ENCODE results near the gene LY86.

LY86 gene

GRCh38 chr6:6635291-6635690 lies 46.8 kb downstream of the LY86 start:
- WGBS (ENCODE audit: insufficient coverage, insufficient read length) = no CpG with 5 or more reads among the region's 2 CpGs
- no peak for DNase-seq (ENCODE audit: low read depth, low spot score)
- Histone ChIP-seq H3K36me3 (ENCODE audit: control insufficient read depth, insufficient read depth, low read length) (no peaks in the 10 kb centered on the region), H3K9me3 (ENCODE audit: control insufficient read depth, insufficient read depth, low read length) (no peaks in the 10 kb centered on the region), H3K27ac (ENCODE audit: low read length) (no peak overlapping the region), H3K4me1 (ENCODE audit: control insufficient read depth, insufficient read depth, low read length) (peaks cover 3% of the 10 kb centered on the region), H3K4me3 (ENCODE audit: low read length) (no peak overlapping the region), H3K27me3 (ENCODE audit: control insufficient read depth, insufficient read depth, low read length) (no peaks in the 10 kb centered on the region)

- Histone ChIP-seq H3K9me3 (ENCODE audit: control insufficient read depth, insufficient read depth, low read length) (no peaks in the 10 kb centered on the region), H3K27ac (ENCODE audit: low read length) (no peak overlapping the region), H3K27me3 (ENCODE audit: control insufficient read depth, insufficient read depth, low read length) (no peaks in the 10 kb centered on the region), H3K36me3 (ENCODE audit: control insufficient read depth, insufficient read depth, low read length) (no peaks in the 10 kb centered on the region), H3K4me1 (ENCODE audit: control insufficient read depth, insufficient read depth, low read length) (peaks cover 3% of the 10 kb centered on the region), H3K4me3 (ENCODE audit: low read length) (no peak overlapping the region)
- DNase-seq (ENCODE audit: low read depth, low spot score) = no peak
- WGBS (ENCODE audit: insufficient coverage, insufficient read length) = no CpG with 5 or more reads among the region's 3 CpGs
These were observed 47.3 kb downstream of the LY86 start for GRCh38 chr6:6635869-6636268.

DNA sequence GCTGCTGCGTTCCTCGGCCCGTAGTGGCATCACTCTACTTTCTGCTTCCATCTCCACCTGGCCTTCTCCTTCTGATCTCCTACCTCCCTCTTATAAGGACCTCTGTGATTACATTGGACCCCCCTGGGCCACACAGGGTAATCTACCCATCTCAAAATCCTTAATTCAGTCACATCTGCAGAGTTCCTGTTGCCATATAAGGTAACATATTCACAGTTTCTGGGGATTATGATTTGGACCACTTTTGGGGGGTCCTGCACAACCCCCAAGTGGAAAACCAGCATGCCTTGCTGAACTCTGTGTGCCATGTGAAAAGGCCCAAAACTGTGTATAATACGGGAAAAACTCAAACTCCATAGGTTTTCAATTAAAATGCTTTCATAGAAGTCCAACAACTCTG lies 51.1 kb downstream of the LY86 start:
- no peaks in the 10 kb centered on the region for H3K9me3 ChIP-seq (ENCODE audit: control insufficient read depth, insufficient read depth, low read length)
- H3K4me1 ChIP-seq (ENCODE audit: control insufficient read depth, insufficient read depth, low read length) = peaks cover 3% of the 10 kb centered on the region
- no peaks in the 10 kb centered on the region for H3K36me3 ChIP-seq (ENCODE audit: control insufficient read depth, insufficient read depth, low read length)
- no peak overlapping the region for H3K27ac ChIP-seq (ENCODE audit: low read length)
- DNase-seq (ENCODE audit: low read depth, low spot score) = no peak
- no peaks in the 10 kb centered on the region for H3K27me3 ChIP-seq (ENCODE audit: control insufficient read depth, insufficient read depth, low read length)
- whole genome bisulfite sequencing (ENCODE audit: insufficient coverage, insufficient read length) = no CpG with 5 or more reads among the region's 4 CpGs
- no peak overlapping the region for H3K4me3 ChIP-seq (ENCODE audit: low read length)

GRCh38 chr6:6640926-6641325 lies 52.4 kb downstream of the LY86 start:
- WGBS (ENCODE audit: insufficient coverage, insufficient read length) = no CpG with 5 or more reads among the region's 4 CpGs
- H3K4me3 ChIP-seq (ENCODE audit: low read length) = no peak overlapping the region
- no peak for DNase-seq (ENCODE audit: low read depth, low spot score)
- H3K27ac ChIP-seq (ENCODE audit: low read length) = no peak overlapping the region
- H3K9me3 ChIP-seq (ENCODE audit: control insufficient read depth, insufficient read depth, low read length) = no peaks in the 10 kb centered on the region
- peaks cover 3% of the 10 kb centered on the region for H3K4me1 ChIP-seq (ENCODE audit: control insufficient read depth, insufficient read depth, low read length)
- H3K27me3 ChIP-seq (ENCODE audit: control insufficient read depth, insufficient read depth, low read length) = no peaks in the 10 kb centered on the region
- H3K36me3 ChIP-seq (ENCODE audit: control insufficient read depth, insufficient read depth, low read length) = no peaks in the 10 kb centered on the region

DNA sequence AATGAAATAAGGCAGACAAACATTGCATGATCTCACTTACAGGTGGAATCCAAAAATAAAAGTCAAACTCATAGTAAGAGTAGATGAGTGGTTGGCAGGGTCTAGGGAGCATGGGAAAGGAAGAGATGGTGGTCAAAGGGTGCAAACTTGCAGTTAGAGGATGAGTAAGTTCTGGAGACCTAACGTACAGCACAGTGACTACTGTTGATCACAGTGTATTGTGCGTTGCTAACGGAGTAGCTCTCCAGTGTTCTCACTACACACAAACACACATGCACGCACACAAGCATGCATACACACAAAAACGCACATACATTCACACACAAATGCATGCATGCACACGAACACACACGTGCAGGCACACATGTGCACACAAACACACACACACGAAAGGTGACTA lies 54.9 kb downstream of the LY86 start:
- Histone ChIP-seq H3K4me3 (ENCODE audit: low read length) (no peak overlapping the region), H3K9me3 (ENCODE audit: control insufficient read depth, insufficient read depth, low read length) (no peaks in the 10 kb centered on the region), H3K36me3 (ENCODE audit: control insufficient read depth, insufficient read depth, low read length) (no peaks in the 10 kb centered on the region), H3K4me1 (ENCODE audit: control insufficient read depth, insufficient read depth, low read length) (no peaks in the 10 kb centered on the region), H3K27ac (ENCODE audit: low read length) (no peak overlapping the region), H3K27me3 (ENCODE audit: control insufficient read depth, insufficient read depth, low read length) (no peaks in the 10 kb centered on the region)
- WGBS (ENCODE audit: insufficient coverage, insufficient read length) = no CpG with 5 or more reads among the region's 8 CpGs
- DNase-seq (ENCODE audit: low read depth, low spot score) = no peak

DNA sequence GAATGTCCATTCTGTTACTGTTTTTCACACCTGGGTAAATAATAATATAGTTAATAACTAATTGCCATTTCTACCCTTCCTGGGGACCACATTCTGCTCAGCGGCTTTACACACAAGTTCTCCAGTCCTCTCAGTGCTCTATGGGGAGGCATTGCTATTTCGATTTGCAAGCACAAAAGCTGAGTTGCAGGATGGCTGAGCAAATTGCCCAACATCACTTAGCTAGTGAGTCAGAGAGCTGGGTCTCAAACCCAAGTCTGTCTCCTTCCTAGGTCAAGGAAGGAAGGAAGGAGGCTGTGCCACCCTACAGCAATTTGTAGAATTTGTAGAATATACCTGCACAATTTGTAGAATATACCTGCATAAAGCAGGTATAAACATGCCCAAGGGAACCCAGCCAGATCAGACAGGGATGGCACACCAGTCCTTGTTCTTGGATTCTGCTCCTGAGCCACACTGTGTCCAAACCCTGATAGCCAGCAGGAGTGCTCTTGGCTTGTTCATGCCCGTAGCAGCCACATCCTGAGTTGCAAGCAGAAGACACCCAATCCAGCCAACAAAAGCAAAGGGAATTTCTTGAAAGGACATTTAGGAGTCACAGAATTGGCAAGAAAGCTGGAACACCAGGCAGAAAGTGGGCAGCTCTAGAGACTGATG lies 56.9 kb downstream of the LY86 start:
- H3K4me3 ChIP-seq (ENCODE audit: low read length) = no peak overlapping the region
- no peaks in the 10 kb centered on the region for H3K27me3 ChIP-seq (ENCODE audit: control insufficient read depth, insufficient read depth, low read length)
- no peak overlapping the region for H3K27ac ChIP-seq (ENCODE audit: low read length)
- H3K36me3 ChIP-seq (ENCODE audit: control insufficient read depth, insufficient read depth, low read length) = no peaks in the 10 kb centered on the region
- no peaks in the 10 kb centered on the region for H3K9me3 ChIP-seq (ENCODE audit: control insufficient read depth, insufficient read depth, low read length)
- H3K4me1 ChIP-seq (ENCODE audit: control insufficient read depth, insufficient read depth, low read length) = no peaks in the 10 kb centered on the region
- WGBS (ENCODE audit: insufficient coverage, insufficient read length) = no CpG with 5 or more reads among the region's 3 CpGs
- DNase-seq (ENCODE audit: low read depth, low spot score) = no peak

DNA sequence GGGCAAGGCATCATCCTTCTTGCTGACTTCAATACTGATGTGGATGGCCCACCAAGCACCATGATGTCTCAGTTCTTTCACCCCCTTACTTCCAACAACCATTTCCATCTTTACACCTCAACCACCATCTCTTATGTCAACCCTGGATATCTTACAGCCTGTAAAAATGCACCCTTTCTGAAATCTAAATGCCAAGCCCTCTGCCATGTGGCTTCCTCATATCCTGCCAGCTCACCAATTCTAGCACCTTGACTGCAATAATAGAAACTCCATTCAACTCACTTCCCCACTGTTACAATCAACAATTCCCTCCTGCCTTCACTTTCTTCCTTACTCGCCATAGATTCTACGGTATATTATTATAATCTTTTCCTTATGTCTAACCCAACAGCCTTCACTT lies 57.9 kb downstream of the LY86 start:
- H3K4me3 ChIP-seq (ENCODE audit: low read length) = no peak overlapping the region
- no peaks in the 10 kb centered on the region for H3K36me3 ChIP-seq (ENCODE audit: control insufficient read depth, insufficient read depth, low read length)
- no peak overlapping the region for H3K27ac ChIP-seq (ENCODE audit: low read length)
- no peaks in the 10 kb centered on the region for H3K4me1 ChIP-seq (ENCODE audit: control insufficient read depth, insufficient read depth, low read length)
- no peak for DNase-seq (ENCODE audit: low read depth, low spot score)
- WGBS (ENCODE audit: insufficient coverage, insufficient read length) = no CpG with 5 or more reads among the region's 2 CpGs
- no peaks in the 10 kb centered on the region for H3K27me3 ChIP-seq (ENCODE audit: control insufficient read depth, insufficient read depth, low read length)
- no peaks in the 10 kb centered on the region for H3K9me3 ChIP-seq (ENCODE audit: control insufficient read depth, insufficient read depth, low read length)

- Histone ChIP-seq H3K36me3 (ENCODE audit: control insufficient read depth, insufficient read depth, low read length) (no peaks in the 10 kb centered on the region), H3K4me1 (ENCODE audit: control insufficient read depth, insufficient read depth, low read length) (no peaks in the 10 kb centered on the region), H3K4me3 (ENCODE audit: low read length) (no peak overlapping the region), H3K27ac (ENCODE audit: low read length) (no peak overlapping the region), H3K27me3 (ENCODE audit: control insufficient read depth, insufficient read depth, low read length) (no peaks in the 10 kb centered on the region), H3K9me3 (ENCODE audit: control insufficient read depth, insufficient read depth, low read length) (no peaks in the 10 kb centered on the region)
- DNase-seq (ENCODE audit: low read depth, low spot score) = no peak
- no CpG with 5 or more reads among the region's 2 CpGs for WGBS (ENCODE audit: insufficient coverage, insufficient read length)
These were observed 58.3 kb downstream of the LY86 start for GRCh38 chr6:6646859-6647258.

DNA sequence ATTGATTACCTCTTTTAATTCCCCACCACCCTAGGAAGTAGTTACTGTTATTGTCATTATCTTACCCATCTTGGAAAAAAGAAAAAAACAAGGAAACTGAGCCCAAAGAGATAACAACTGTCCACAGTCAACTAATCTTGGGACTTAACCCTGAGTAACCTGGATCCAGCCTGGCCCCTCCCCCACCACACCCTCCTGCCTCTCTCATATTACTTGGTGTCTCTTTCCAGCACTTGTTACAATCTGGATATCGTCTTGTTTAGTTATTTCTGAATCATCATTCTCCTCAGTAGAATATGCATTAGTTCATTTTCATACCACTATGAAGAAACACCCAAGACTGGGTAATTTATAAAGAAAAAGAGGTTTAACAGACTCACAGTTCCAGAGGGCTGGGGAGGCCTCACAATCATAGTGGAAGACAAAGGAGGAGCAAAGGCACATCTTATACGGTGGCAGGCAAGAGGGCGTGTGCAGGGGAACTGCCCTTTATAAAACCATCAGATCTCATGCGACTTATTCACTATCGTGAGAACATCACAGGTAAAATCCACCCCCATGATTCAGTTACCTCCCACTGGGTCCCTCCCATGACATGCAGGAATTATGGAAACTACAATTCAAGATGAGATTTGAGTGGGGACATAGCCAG lies 60.3 kb downstream of the LY86 start:
- H3K4me3 ChIP-seq (ENCODE audit: low read length) = no peak overlapping the region
- H3K9me3 ChIP-seq (ENCODE audit: control insufficient read depth, insufficient read depth, low read length) = no peaks in the 10 kb centered on the region
- DNase-seq (ENCODE audit: low read depth, low spot score) = no peak
- no peak overlapping the region for H3K27ac ChIP-seq (ENCODE audit: low read length)
- no peaks in the 10 kb centered on the region for H3K27me3 ChIP-seq (ENCODE audit: control insufficient read depth, insufficient read depth, low read length)
- WGBS (ENCODE audit: insufficient coverage, insufficient read length) = no CpG with 5 or more reads among the region's 5 CpGs
- H3K36me3 ChIP-seq (ENCODE audit: control insufficient read depth, insufficient read depth, low read length) = no peaks in the 10 kb centered on the region
- H3K4me1 ChIP-seq (ENCODE audit: control insufficient read depth, insufficient read depth, low read length) = no peaks in the 10 kb centered on the region

DNA sequence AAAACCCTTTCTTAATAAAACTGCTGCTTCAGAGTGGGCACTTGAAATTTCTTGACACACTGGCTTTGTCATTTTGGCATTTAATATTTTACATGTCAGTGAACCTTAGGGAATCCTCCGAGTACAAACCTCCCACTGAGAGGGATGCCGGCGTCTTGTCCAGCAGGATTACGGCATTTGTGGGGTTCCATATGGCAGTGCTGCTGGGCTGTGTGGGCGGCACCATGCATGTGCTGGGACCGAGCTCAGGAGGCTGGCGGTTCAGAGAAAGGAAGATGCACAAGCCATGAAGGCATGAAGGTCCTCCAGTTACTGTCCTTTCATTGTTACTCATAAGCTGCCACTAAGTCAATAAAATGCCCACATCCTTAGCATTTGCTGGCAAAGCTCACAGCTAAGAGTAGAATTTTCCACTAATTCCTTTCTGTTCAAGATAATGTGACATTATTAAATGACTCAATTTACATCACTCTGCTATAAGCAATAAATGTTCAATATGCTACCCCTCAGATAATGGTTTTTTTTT lies 61.4 kb downstream of the LY86 start:
- Histone ChIP-seq H3K4me1 (ENCODE audit: control insufficient read depth, insufficient read depth, low read length) (no peaks in the 10 kb centered on the region), H3K4me3 (ENCODE audit: low read length) (no peak overlapping the region), H3K27me3 (ENCODE audit: control insufficient read depth, insufficient read depth, low read length) (no peaks in the 10 kb centered on the region), H3K27ac (ENCODE audit: low read length) (no peak overlapping the region), H3K36me3 (ENCODE audit: control insufficient read depth, insufficient read depth, low read length) (no peaks in the 10 kb centered on the region), H3K9me3 (ENCODE audit: control insufficient read depth, insufficient read depth, low read length) (no peaks in the 10 kb centered on the region)
- WGBS (ENCODE audit: insufficient coverage, insufficient read length) = no CpG with 5 or more reads among the region's 7 CpGs
- no peak for DNase-seq (ENCODE audit: low read depth, low spot score)

DNA sequence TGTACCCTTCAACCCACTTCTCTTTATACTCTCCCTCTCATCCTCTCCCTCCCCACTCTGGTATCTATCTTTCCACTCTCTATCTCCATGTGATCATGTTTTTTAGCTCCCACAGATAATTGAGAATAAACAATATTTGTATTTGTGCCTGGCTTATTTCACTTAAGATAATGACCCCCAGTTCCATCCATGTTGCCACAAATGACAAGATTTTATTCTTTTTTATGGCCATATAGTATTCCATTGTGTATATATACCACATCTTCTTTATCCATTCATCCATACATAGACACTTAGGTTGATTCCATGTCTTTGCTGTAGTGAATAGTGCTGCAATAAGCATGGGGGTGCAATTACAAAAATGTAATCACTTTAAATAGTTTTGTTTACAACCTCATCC lies 62.3 kb downstream of the LY86 start:
- Histone ChIP-seq H3K4me1 (ENCODE audit: control insufficient read depth, insufficient read depth, low read length) (no peaks in the 10 kb centered on the region), H3K27ac (ENCODE audit: low read length) (no peak overlapping the region), H3K36me3 (ENCODE audit: control insufficient read depth, insufficient read depth, low read length) (no peaks in the 10 kb centered on the region), H3K4me3 (ENCODE audit: low read length) (no peak overlapping the region), H3K27me3 (ENCODE audit: control insufficient read depth, insufficient read depth, low read length) (no peaks in the 10 kb centered on the region), H3K9me3 (ENCODE audit: control insufficient read depth, insufficient read depth, low read length) (no peaks in the 10 kb centered on the region)
- DNase-seq (ENCODE audit: low read depth, low spot score) = no peak

Data from iPS DF 6.9 (cell line).